BE2C (cell line): Measurements from ENCODE around the gene NRXN3.

Source experiments
- DNase-seq: peaks from one replicate; pipeline ENCODE4 v3.0.0-alpha.2; 2020
- H3K27me3 ChIP-seq: fragments of 250-450 bp; sonication (Bioruptor Pico); 2 replicates; pipeline ENCODE4 v1.5.1; 2020; ENCODE audit warnings: mild to moderate bottlenecking
- H3K36me3 ChIP-seq: fragments of 250-450 bp; sonication (Bioruptor Pico); 2 replicates; pipeline ENCODE4 v1.5.1; 2020; ENCODE audit warnings: mild to moderate bottlenecking
- H3K4me1 ChIP-seq: fragments of 250-450 bp; sonication (Bioruptor Pico); 2 replicates; pipeline ENCODE4 v1.5.1; 2020
- H3K4me3 ChIP-seq: 2 replicates; pipeline ENCODE4 v1.5.1; 2011; ENCODE audit warnings: low read depth, low read length
- H3K9me3 ChIP-seq: fragments of 250-450 bp; sonication (Bioruptor Pico); 2 replicates; pipeline ENCODE4 v1.5.1; 2020
- CTCF ChIP-seq: IDR thresholded peaks from 2 replicates; pipeline ENCODE4 v1.5.1; 2012; ENCODE audit warnings: mild to moderate bottlenecking, low read depth, low read length

The NRXN3 gene

GRCh38 chr14:78186277-78186676 is 16.1 kb downstream of the NRXN3 start:
- peaks cover 3% of the 10 kb centered on the region for H3K27me3 ChIP-seq
- H3K4me3 ChIP-seq: no peak overlapping the region
- no peaks in the 10 kb centered on the region for H3K9me3 ChIP-seq
- no peaks in the 10 kb centered on the region for H3K4me1 ChIP-seq
- DNase-seq: no peak
- no peak for TF ChIP-seq CTCF
- no peaks in the 10 kb centered on the region for H3K36me3 ChIP-seq

- H3K4me3 ChIP-seq: no peak overlapping the region
- no peak for TF ChIP-seq CTCF
- no peaks in the 10 kb centered on the region for H3K4me1 ChIP-seq
- H3K36me3 ChIP-seq: no peaks in the 10 kb centered on the region
- DNase-seq: no peak
- no peaks in the 10 kb centered on the region for H3K9me3 ChIP-seq
- no peaks in the 10 kb centered on the region for H3K27me3 ChIP-seq
Measured at GRCh38 chr14:78188882-78189281, 18.7 kb downstream of the NRXN3 start.

GRCh38 chr14:78195431-78195830 is 25.3 kb downstream of the NRXN3 start:
- no peak overlapping the region for H3K4me3 ChIP-seq
- H3K27me3 ChIP-seq: no peaks in the 10 kb centered on the region
- no peaks in the 10 kb centered on the region for H3K9me3 ChIP-seq
- no peak for DNase-seq
- TF ChIP-seq CTCF: no peak
- no peaks in the 10 kb centered on the region for H3K4me1 ChIP-seq
- H3K36me3 ChIP-seq: no peaks in the 10 kb centered on the region

- H3K4me1 ChIP-seq: no peaks in the 10 kb centered on the region
- no peaks in the 10 kb centered on the region for H3K9me3 ChIP-seq
- no peaks in the 10 kb centered on the region for H3K36me3 ChIP-seq
- H3K4me3 ChIP-seq: no peak overlapping the region
- TF ChIP-seq CTCF: no peak
- DNase-seq: no peak
- H3K27me3 ChIP-seq: no peaks in the 10 kb centered on the region
Measured at GRCh38 chr14:78196323-78196722, 26.1 kb downstream of the NRXN3 start.

GRCh38 chr14:78197051-78197450 is 26.9 kb downstream of the NRXN3 start:
- no peak for TF ChIP-seq CTCF
- no peaks in the 10 kb centered on the region for H3K4me1 ChIP-seq
- H3K9me3 ChIP-seq: no peaks in the 10 kb centered on the region
- no peak overlapping the region for H3K4me3 ChIP-seq
- no peaks in the 10 kb centered on the region for H3K27me3 ChIP-seq
- DNase-seq: no peak
- no peaks in the 10 kb centered on the region for H3K36me3 ChIP-seq

- no peaks in the 10 kb centered on the region for H3K4me1 ChIP-seq
- H3K9me3 ChIP-seq: no peaks in the 10 kb centered on the region
- TF ChIP-seq CTCF: no peak
- H3K4me3 ChIP-seq: no peak overlapping the region
- H3K27me3 ChIP-seq: no peaks in the 10 kb centered on the region
- no peak for DNase-seq
- H3K36me3 ChIP-seq: no peaks in the 10 kb centered on the region
Measured at GRCh38 chr14:78202163-78202562, 32.0 kb downstream of the NRXN3 start.
